Endothelial cell (in vitro differentiated cells): ENCODE results near the gene ZFP36L2. TPM values are rescaled to one million over a fixed set of nuclear protein-coding genes. Genes with fewer than 3 reads are reported as not detected.

ENCODE experiments used
- DNase-seq: peaks from one replicate; pipeline ENCODE4 v3.0.0; 2021; ENCODE audit warnings: low spot score
- H3K27ac Mint-ChIP-seq: one replicate; pipeline ENCODE4 v1.8.0; 2021; ENCODE audit warnings: mixed read lengths, inconsistent platforms; ENCODE audit not compliant: unreplicated experiment
- H3K27me3 Mint-ChIP-seq: one replicate; pipeline ENCODE4 v1.8.0; 2021; ENCODE audit warnings: mild to moderate bottlenecking, moderate library complexity, mixed read lengths, inconsistent platforms; ENCODE audit not compliant: unreplicated experiment
- H3K36me3 Mint-ChIP-seq: one replicate; pipeline ENCODE4 v1.8.0; 2021; ENCODE audit warnings: mild to moderate bottlenecking, low read depth, mixed read lengths, inconsistent platforms; ENCODE audit not compliant: unreplicated experiment
- H3K4me1 Mint-ChIP-seq: one replicate; pipeline ENCODE4 v1.8.0; 2021; ENCODE audit warnings: mild to moderate bottlenecking, mixed read lengths, inconsistent platforms; ENCODE audit not compliant: unreplicated experiment
- H3K4me3 Mint-ChIP-seq: one replicate; pipeline ENCODE4 v1.8.0; 2021; ENCODE audit warnings: mild to moderate bottlenecking, mixed read lengths, inconsistent platforms; ENCODE audit not compliant: unreplicated experiment
- H3K9me3 Mint-ChIP-seq: one replicate; pipeline ENCODE4 v1.8.0; 2021; ENCODE audit warnings: mixed read lengths, inconsistent platforms; ENCODE audit not compliant: unreplicated experiment
- total RNA-seq: library from RNA; stranded (reverse); fragmentation: NEBNext Ultra II Directional; extraction: Animal tissue kit (Norgen Biotek cat#: 25700); gene quantifications from one replicate; pipeline ENCODE4 v1.2.1, GENCODE V29; 2021; ENCODE audit not compliant: unreplicated experiment
- TF ChIP-seq, protein P1 (sequence below): fragments of 200-600 bp; sonication (generic); IDR thresholded peaks from one replicate; pipeline ENCODE4 v1.5.0; 2021; ENCODE audit warnings: antibody characterized with exemption; ENCODE audit not compliant: unreplicated experiment

ZFP36L2 gene
- total RNA-seq, 1 donor from 2014 or later = 72.1 TPM

GRCh38 chr2:43241558-43241957, 15.2 kb upstream of the ZFP36L2 start:
- TF ChIP-seq, protein P1, sequence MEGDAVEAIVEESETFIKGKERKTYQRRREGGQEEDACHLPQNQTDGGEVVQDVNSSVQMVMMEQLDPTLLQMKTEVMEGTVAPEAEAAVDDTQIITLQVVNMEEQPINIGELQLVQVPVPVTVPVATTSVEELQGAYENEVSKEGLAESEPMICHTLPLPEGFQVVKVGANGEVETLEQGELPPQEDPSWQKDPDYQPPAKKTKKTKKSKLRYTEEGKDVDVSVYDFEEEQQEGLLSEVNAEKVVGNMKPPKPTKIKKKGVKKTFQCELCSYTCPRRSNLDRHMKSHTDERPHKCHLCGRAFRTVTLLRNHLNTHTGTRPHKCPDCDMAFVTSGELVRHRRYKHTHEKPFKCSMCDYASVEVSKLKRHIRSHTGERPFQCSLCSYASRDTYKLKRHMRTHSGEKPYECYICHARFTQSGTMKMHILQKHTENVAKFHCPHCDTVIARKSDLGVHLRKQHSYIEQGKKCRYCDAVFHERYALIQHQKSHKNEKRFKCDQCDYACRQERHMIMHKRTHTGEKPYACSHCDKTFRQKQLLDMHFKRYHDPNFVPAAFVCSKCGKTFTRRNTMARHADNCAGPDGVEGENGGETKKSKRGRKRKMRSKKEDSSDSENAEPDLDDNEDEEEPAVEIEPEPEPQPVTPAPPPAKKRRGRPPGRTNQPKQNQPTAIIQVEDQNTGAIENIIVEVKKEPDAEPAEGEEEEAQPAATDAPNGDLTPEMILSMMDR = no peak
- DNase-seq = no peak
- no peak overlapping the region for H3K27ac Mint-ChIP-seq
- no peaks in the 10 kb centered on the region for H3K36me3 Mint-ChIP-seq
- H3K27me3 Mint-ChIP-seq = no peaks in the 10 kb centered on the region
- H3K4me1 Mint-ChIP-seq = peaks cover 10% of the 10 kb centered on the region
- no peak overlapping the region for H3K4me3 Mint-ChIP-seq
- no peaks in the 10 kb centered on the region for H3K9me3 Mint-ChIP-seq

DNA sequence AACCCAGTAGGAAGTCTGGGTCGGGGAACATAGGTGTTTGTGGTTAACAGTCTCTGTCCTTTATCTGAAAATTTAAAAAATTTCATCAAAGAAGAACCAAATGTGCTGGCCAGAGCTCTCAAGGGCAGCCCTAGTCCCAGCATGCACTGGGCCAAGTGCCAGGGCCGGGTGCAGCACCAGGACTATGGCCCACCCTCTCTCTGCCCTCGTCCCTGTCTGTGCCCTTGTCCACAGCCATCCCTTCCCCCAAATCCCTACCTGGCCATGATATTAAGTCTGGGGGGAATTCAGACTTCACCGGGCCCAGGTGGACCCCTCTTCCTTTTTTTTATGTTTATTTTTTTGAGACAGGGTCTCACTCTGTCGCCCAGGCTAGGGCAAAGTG, 14.4 kb upstream of the ZFP36L2 start:
- Mint-ChIP-seq H3K4me3 (no peak overlapping the region), H3K27ac (no peak overlapping the region), H3K9me3 (no peaks in the 10 kb centered on the region), H3K36me3 (no peaks in the 10 kb centered on the region), H3K27me3 (no peaks in the 10 kb centered on the region), H3K4me1 (peaks cover 10% of the 10 kb centered on the region)
- DNase-seq = no peak
- TF ChIP-seq, protein P1 = no peak

DNA sequence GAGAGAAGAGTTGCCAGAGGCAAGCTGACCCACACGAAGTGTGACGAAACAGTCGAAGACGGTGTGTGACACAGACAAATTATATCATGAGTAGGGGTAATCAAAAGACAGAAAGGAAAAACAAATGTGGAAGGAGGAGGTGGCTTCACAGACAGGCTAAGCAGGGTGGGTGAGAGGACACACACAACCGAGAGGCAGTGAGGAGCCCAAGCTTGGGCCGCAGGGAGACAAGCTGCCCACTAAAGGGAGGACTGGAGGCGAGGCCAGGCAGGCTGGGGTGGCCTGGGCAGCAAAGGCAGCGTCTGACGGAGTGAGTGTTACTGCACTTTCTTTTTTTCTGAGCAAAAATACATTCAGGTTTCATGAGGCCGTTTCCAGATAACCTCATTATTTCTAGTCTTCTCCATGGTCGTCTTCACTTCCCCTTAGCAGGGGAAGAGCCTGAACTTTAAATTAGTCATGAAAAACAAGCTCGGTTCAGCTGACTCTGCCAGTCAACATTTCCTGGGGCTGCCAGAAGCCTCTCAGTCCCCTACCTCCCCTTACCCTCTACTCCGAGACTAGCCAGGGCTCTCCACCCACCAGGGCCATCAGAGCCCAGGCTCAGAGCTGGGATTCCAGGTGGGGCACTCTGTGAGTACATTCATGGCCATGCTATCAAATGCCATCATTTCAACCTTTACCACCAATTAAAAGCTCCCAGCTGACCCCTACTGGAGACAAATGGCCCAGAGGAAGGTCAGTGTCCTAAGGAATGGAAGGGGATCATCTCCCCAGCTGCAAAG, 13.8 kb upstream of the ZFP36L2 start:
- no peak overlapping the region for H3K4me3 Mint-ChIP-seq
- TF ChIP-seq, protein P1 = no peak
- no peak for DNase-seq
- H3K9me3 Mint-ChIP-seq = no peaks in the 10 kb centered on the region
- H3K4me1 Mint-ChIP-seq = peaks cover 10% of the 10 kb centered on the region
- no peak overlapping the region for H3K27ac Mint-ChIP-seq
- H3K27me3 Mint-ChIP-seq = no peaks in the 10 kb centered on the region
- no peaks in the 10 kb centered on the region for H3K36me3 Mint-ChIP-seq

GRCh38 chr2:43238813-43239212, 12.4 kb upstream of the ZFP36L2 start:
- DNase-seq = no peak
- Mint-ChIP-seq H3K36me3 (no peaks in the 10 kb centered on the region), H3K4me1 (peaks cover 10% of the 10 kb centered on the region), H3K4me3 (no peak overlapping the region), H3K27ac (no peak overlapping the region), H3K9me3 (no peaks in the 10 kb centered on the region), H3K27me3 (no peaks in the 10 kb centered on the region)
- TF ChIP-seq, protein P1 = no peak

DNA sequence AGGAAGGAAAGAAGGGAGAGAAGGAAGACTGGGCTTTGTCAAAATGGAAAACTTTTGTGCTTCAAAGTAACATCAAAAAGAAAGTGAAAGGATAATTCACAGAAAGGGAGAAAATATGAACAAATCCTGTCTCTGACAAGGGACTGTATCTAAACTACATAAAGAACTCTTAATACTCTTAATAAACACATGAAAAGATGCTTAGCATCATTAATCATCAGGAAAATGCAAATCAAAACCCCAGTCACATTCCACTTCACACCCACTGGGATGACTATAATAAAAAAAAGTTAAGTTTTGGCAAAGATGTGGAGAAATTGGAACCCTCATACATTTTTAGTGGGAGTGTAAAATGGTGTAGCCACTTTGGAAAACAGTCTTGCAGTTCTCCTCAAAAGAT, 11.8 kb upstream of the ZFP36L2 start:
- no peaks in the 10 kb centered on the region for H3K36me3 Mint-ChIP-seq
- no peaks in the 10 kb centered on the region for H3K27me3 Mint-ChIP-seq
- no peak for DNase-seq
- H3K27ac Mint-ChIP-seq = no peak overlapping the region
- TF ChIP-seq, protein P1 = no peak
- H3K4me1 Mint-ChIP-seq = peaks cover 10% of the 10 kb centered on the region
- H3K9me3 Mint-ChIP-seq = no peaks in the 10 kb centered on the region
- no peak overlapping the region for H3K4me3 Mint-ChIP-seq
